Measurements from ENCODE around the gene EEF1A2. TPM values are rescaled to one million over a fixed set of nuclear protein-coding genes. Genes with fewer than 3 reads are reported as not detected.

EEF1A2 gene
- total and polyA plus RNA-seq, 2 donors (not counting 3 experiments of a cell fraction or from before 2014, with no cell fraction given) = 2.7 to 3.4 TPM

DNA sequence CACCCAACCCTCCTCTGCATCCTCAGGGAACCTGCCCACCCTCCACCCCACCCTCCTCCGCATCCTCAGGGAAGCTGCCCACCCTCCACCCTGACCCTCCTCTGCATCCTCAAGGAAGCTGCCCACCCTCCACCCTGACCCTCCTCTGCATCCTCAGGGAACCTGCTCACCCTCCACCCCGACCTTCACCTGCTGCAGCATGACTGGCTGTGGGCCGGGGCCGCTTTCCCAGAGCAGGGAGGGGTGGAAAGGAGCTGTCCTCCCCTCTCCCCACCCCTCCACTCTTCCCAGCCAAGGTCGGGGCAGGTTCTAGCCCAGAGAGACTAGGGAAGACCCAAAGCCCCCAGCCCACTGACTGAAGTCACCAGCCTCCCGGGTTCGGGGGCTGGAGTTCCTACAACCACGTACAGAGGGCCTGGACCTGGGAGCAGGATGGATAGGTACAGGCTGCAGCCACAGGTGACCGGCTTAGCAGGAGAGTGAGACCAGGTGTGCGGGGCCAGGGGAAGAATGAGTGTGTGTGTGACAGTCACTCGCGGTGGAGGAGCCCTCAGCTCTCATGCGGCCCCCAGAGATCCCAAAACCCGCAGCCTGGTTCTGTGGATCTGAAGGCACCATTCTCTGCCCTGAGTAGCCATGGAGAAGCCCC lies 11.6 kb downstream of the EEF1A2 start:
- H3K4me2 ChIP-seq (ENCODE audit: insufficient read depth, low read length) = no peak overlapping the region
- no peak overlapping the region for H3K4me3 ChIP-seq (replicated peaks in 1 of 3; ENCODE audit: insufficient read depth in 1 of 3, low read depth in 1 of 3, low read length in 3 of 3)
- no peaks in the 10 kb centered on the region for H4K20me1 ChIP-seq (replicated peaks; ENCODE audit: control insufficient read depth, extremely low read depth, insufficient read depth, low read length)
- BruUV-seq (replicated peaks) = no TSS peak
- TF ChIP-seq GATA2 (IDR thresholded peaks at IDR 0.05; ENCODE audit: insufficient read depth, insufficient read length, low read depth, low read length) (no peak), MYC (IDR thresholded peaks at IDR 0.05; ENCODE audit: low read depth, low read length) (no peak), POLR2AphosphoS5 (IDR thresholded peaks at IDR 0.05; ENCODE audit: insufficient read depth, low read depth, low read length) (no peak), JUN (IDR thresholded peaks at IDR 0.05; ENCODE audit: borderline replicate concordance, insufficient read depth, insufficient read length, low read depth) (no peak), FOS (IDR thresholded peaks at IDR 0.05; ENCODE audit: borderline replicate concordance, insufficient read depth, low read length) (no peak), POLR2A (IDR thresholded peaks at IDR 0.05; ENCODE audit: low read depth, low read length) (no peak), EZH2 (IDR thresholded peaks at IDR 0.05; ENCODE audit: borderline replicate concordance, low read depth, low read length, severe bottlenecking) (no peak)
- TF ChIP-seq, protein P1, sequence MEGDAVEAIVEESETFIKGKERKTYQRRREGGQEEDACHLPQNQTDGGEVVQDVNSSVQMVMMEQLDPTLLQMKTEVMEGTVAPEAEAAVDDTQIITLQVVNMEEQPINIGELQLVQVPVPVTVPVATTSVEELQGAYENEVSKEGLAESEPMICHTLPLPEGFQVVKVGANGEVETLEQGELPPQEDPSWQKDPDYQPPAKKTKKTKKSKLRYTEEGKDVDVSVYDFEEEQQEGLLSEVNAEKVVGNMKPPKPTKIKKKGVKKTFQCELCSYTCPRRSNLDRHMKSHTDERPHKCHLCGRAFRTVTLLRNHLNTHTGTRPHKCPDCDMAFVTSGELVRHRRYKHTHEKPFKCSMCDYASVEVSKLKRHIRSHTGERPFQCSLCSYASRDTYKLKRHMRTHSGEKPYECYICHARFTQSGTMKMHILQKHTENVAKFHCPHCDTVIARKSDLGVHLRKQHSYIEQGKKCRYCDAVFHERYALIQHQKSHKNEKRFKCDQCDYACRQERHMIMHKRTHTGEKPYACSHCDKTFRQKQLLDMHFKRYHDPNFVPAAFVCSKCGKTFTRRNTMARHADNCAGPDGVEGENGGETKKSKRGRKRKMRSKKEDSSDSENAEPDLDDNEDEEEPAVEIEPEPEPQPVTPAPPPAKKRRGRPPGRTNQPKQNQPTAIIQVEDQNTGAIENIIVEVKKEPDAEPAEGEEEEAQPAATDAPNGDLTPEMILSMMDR (IDR thresholded peaks at IDR 0.05; ENCODE audit: extremely low read depth in 1 of 2, insufficient read depth in 1 of 2, low read depth in 1 of 2, low read length in 2 of 2) = no peak
- TF ChIP-seq, protein P2, sequence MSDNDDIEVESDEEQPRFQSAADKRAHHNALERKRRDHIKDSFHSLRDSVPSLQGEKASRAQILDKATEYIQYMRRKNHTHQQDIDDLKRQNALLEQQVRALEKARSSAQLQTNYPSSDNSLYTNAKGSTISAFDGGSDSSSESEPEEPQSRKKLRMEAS (IDR thresholded peaks at IDR 0.05; ENCODE audit: insufficient read depth, insufficient read length) = no peak
- ChIA-PET CTCF (interaction anchor here (1.4 kb wide), 1 partner anchor 9 kb away, joined by 4 read pairs; no protein-coding TSS in a partner anchor), POLR2A (no interaction called here)
- dilution Hi-C loops (cut with MboI; ENCODE audit: extremely low pct_ligation_motif_present, low sequenced_read_pairs) (no loop called here), intact Hi-C loops (cut with micrococcal nuclease) (no loop called here)
- H3K36me3 ChIP-seq (ENCODE audit: control insufficient read depth in 2 of 2, extremely low read depth in 1 of 2, insufficient read depth in 2 of 2, low read length in 2 of 2) = no peaks in the 10 kb centered on the region
- no peak overlapping the region for H2AFZ ChIP-seq (ENCODE audit: low read depth, low read length)
- DNase-seq (ENCODE audit: low read depth, low spot score) = no peak
- H3K9me3 ChIP-seq (replicated peaks; ENCODE audit: control insufficient read depth, insufficient read depth, low read length) = no peaks in the 10 kb centered on the region
- no peak overlapping the region for H3K27ac ChIP-seq (ENCODE audit: insufficient read depth, low read depth, low read length)
- FAIRE-seq = no peak
- no peaks in the 10 kb centered on the region for H3K9me1 ChIP-seq (replicated peaks; ENCODE audit: control insufficient read depth, extremely low read depth, insufficient read depth, low read length)
- H3K4me1 ChIP-seq (ENCODE audit: control insufficient read depth, extremely low read depth, insufficient read depth, low read length) = no peaks in the 10 kb centered on the region
- no peak overlapping the region for H3K9ac ChIP-seq (replicated peaks; ENCODE audit: extremely low read depth, insufficient read depth, low read length)
- no peaks in the 10 kb centered on the region for H3K79me2 ChIP-seq (ENCODE audit: control insufficient read depth, insufficient read depth, low read length)
- no peaks in the 10 kb centered on the region for H3K27me3 ChIP-seq (ENCODE audit: control insufficient read depth in 2 of 2, insufficient read depth in 2 of 2, low read length in 2 of 2)

Data from endothelial cell of umbilical vein (primary cell).